SJSA1 (cell line): ENCODE measurements around the gene FHOD3. TPM values are rescaled to one million over a fixed set of nuclear protein-coding genes. Genes with fewer than 3 reads are reported as not detected.

Experiments used
- DNase-seq, 2 experiments: peaks; one replicate each; pipeline ENCODE4 v3.0.0-alpha.2; 2015 to 2020; ENCODE audit warnings: low spot score in 2 of 2, low read depth in 1 of 2
- H3K27ac ChIP-seq: fragments of 250-450 bp; sonication (Bioruptor Pico); 2 replicates; pipeline ENCODE4 v1.5.1; 2020; ENCODE audit warnings: mild to moderate bottlenecking, moderate library complexity
- H3K27me3 ChIP-seq: fragments of 250-450 bp; sonication (Bioruptor Pico); replicated peaks from 2 replicates; pipeline ENCODE4 v1.5.1; 2020; ENCODE audit warnings: mild to moderate bottlenecking, moderate library complexity
- H3K36me3 ChIP-seq: fragments of 250-450 bp; sonication (Bioruptor Pico); 2 replicates; pipeline ENCODE4 v1.5.1; 2020; ENCODE audit warnings: mild to moderate bottlenecking
- H3K4me1 ChIP-seq: fragments of 250-450 bp; sonication (Bioruptor Pico); replicated peaks from 2 replicates; pipeline ENCODE4 v1.6.1; 2021; ENCODE audit warnings: mild to moderate bottlenecking
- H3K4me3 ChIP-seq: fragments of 250-450 bp; sonication (Bioruptor Pico); 2 replicates; pipeline ENCODE4 v1.5.1; 2020; ENCODE audit warnings: mild to moderate bottlenecking
- H3K9me3 ChIP-seq: fragments of 250-450 bp; sonication (Bioruptor Pico); replicated peaks from 2 replicates; pipeline ENCODE4 v1.5.1; 2020; ENCODE audit warnings: mild to moderate bottlenecking
- total RNA-seq: library from RNA; depleted of rRNA; stranded (reverse); fragments of >200 nt; shearing (Covaris generic); gene quantifications from 2 replicates; pipeline ENCODE4 v1.2.3, GENCODE V29; 2014

FHOD3 gene
- total RNA-seq, 1 experiment from 2014 or later: 0.53 TPM

DNA sequence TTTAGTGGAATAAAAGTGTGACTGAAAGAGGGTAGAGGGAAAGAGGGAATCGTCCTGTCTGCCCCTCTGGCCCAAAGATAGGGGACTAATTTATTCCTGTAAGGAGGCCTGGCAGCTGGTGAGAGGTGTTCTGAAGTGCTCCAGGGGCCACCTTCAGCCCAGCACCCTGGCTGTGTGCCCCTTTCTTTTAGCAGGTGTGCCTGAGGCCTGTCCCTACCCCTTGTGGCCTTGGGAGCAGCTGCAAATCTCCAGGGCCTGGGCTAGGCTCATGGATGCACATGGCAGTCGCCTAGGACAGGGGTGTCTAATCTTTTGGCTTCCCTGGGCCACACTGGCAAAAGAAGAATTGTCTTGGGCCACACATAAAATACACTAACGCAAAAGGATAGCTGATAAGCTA lies 37.3 kb downstream of the FHOD3 start:
- Histone ChIP-seq H3K4me3 (no peak overlapping the region), H3K4me1 (no peaks in the 10 kb centered on the region), H3K27ac (no peak overlapping the region), H3K36me3 (no peaks in the 10 kb centered on the region), H3K27me3 (no peaks in the 10 kb centered on the region), H3K9me3 (no peaks in the 10 kb centered on the region)
- no peak for DNase-seq

- no peaks in the 10 kb centered on the region for H3K9me3 ChIP-seq
- H3K4me1 ChIP-seq: no peaks in the 10 kb centered on the region
- H3K27ac ChIP-seq: no peak overlapping the region
- no peaks in the 10 kb centered on the region for H3K36me3 ChIP-seq
- no peak overlapping the region for H3K4me3 ChIP-seq
- DNase-seq: no peak
- no peaks in the 10 kb centered on the region for H3K27me3 ChIP-seq
These were observed 38.2 kb downstream of the FHOD3 start for GRCh38 chr18:36335476-36336279.

DNA sequence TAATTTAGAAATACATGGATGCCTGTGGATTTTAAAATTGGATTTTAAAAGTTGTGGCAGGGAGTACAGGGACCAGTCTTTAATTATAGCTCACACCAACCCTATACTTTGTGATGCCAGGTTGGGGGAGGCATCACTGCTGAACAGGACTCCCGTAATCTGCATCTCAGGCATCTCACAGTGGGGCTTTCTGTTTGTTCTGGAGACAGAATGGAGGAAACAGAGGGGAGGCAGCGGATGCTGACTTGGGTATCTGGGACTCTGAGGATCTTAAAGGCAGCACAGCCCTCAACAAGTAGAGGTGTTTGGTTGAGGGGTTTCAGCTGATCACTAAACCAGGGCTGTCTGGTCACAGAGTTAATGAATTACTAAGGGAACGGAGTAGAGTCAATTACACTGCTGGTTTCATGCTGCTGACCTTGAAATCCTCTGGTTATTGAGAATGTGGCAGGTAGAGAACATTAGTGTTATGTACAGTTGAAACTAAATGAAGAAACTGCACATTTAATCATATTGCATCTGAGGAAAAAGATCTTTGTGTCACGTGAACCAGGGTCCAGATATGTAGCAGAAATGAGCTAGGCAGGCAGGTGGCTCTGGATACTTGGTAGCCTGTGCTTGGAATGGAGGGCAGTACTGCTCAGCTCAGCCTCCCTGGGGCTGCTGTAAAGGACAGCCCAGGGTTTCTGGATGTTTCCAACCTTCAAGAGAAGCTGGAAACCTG lies 40.3 kb downstream of the FHOD3 start:
- Histone ChIP-seq H3K27ac (no peak overlapping the region), H3K27me3 (no peaks in the 10 kb centered on the region), H3K9me3 (no peaks in the 10 kb centered on the region), H3K36me3 (no peaks in the 10 kb centered on the region), H3K4me3 (no peak overlapping the region), H3K4me1 (no peaks in the 10 kb centered on the region)
- no peak for DNase-seq

DNA sequence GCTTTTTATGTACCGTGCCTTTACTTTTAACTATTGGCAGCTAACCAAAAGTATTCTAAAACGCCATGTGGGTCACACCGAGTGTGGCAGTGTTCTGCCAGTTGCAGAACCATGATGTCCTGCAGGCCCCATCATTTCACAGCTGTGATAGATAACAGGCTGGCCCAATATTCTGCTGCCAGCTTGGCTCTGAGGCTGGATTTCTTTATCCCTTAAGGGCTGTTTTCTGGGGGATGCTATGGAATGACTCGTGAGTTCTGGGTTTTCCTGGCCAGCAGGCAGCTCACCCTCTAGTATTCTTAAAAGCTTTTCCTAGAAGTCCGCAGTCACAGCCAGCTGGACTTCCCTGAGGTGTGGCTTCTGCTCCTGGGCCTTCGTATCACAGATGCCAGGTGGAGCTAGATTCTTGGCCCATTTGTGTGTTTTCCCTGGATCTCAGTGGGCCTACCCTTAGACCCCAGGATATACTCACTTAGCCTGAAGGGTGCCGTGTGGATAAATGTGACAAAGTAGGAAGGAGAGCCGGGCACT lies 41.0 kb downstream of the FHOD3 start:
- DNase-seq: no peak

DNA sequence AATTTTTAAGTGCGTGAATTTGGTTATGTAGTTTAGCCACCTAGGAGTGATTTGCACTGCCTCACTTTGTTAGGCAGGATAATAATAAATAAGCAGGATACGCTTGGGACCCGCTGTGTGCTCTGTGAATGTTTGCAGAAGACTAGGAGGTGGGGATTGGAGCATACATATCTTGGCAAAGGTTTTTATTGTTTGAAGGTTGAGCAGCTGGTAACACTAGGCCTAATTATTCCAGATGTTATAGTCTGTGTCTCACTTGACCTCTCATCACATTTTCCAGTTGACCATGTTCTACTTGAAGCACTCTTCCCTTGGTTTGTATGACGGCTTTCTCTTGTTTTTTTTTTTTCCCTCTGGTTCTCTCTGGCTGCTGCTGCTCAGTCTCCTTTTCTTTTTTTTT lies 42.7 kb downstream of the FHOD3 start:
- H3K36me3 ChIP-seq: no peaks in the 10 kb centered on the region
- no peak overlapping the region for H3K4me3 ChIP-seq
- H3K27me3 ChIP-seq: no peaks in the 10 kb centered on the region
- H3K27ac ChIP-seq: no peak overlapping the region
- no peak for DNase-seq
- H3K4me1 ChIP-seq: no peaks in the 10 kb centered on the region
- no peaks in the 10 kb centered on the region for H3K9me3 ChIP-seq

More for the DNA sequence above, 41.0 kb downstream of the FHOD3 start:
- Histone ChIP-seq H3K4me1 (no peaks in the 10 kb centered on the region), H3K4me3 (no peak overlapping the region), H3K36me3 (no peaks in the 10 kb centered on the region), H3K9me3 (no peaks in the 10 kb centered on the region), H3K27me3 (no peaks in the 10 kb centered on the region), H3K27ac (no peak overlapping the region)

- H3K36me3 ChIP-seq: no peaks in the 10 kb centered on the region
- no peak overlapping the region for H3K4me3 ChIP-seq
- no peaks in the 10 kb centered on the region for H3K9me3 ChIP-seq
- H3K4me1 ChIP-seq: no peaks in the 10 kb centered on the region
- H3K27ac ChIP-seq: no peak overlapping the region
- DNase-seq: no peak
- H3K27me3 ChIP-seq: no peaks in the 10 kb centered on the region
These were observed 44.4 kb downstream of the FHOD3 start for GRCh38 chr18:36341944-36342343.

DNA sequence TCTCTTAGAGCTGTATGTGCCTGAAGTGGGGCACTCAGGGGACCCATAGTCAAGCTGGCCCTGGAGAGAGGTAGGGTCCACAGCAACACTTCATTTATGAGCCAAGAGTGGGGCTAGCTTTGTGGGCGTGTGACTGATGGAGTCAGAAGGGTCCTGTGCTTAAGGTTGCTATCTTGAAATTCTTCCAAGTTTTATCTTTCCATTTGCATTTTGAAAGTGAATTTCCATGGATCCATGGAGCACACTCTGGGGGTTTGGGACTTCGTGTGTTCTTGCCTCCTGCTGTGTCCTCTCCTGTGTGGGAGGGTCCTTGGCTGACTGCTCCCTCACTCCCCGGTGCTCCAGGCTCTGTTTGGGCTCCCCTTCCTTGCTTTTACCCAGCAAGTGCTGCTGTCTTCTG lies 50.8 kb downstream of the FHOD3 start:
- no peaks in the 10 kb centered on the region for H3K27me3 ChIP-seq
- no peak for DNase-seq
- H3K4me1 ChIP-seq: no peaks in the 10 kb centered on the region
- H3K9me3 ChIP-seq: no peaks in the 10 kb centered on the region
- H3K4me3 ChIP-seq: no peak overlapping the region
- H3K36me3 ChIP-seq: no peaks in the 10 kb centered on the region
- no peak overlapping the region for H3K27ac ChIP-seq

DNA sequence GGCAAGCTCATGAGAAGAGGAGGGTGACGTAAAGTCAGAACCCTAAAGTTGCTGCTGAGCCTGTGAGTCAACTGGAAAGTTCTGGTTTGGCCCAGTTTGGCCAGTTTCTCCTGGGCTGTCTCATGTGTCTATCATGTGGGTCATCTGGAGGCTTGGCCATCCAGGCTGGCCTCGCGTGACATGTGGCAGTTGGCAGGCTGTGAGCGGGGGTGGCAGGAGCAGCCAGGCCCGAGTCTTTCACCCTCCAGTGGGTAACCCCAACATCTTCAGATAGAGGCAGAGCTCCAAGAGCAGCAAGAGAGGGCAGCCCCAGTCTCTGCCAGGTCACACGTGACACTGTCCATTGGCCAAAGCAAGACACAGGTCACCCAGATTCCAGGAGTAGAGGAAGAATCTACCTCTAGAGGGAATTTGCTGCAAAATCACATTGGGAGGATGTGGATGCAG lies 51.5 kb downstream of the FHOD3 start:
- Histone ChIP-seq H3K36me3 (no peaks in the 10 kb centered on the region), H3K27me3 (no peaks in the 10 kb centered on the region), H3K4me3 (no peak overlapping the region), H3K4me1 (no peaks in the 10 kb centered on the region), H3K9me3 (no peaks in the 10 kb centered on the region), H3K27ac (no peak overlapping the region)
- DNase-seq: no peak

GRCh38 chr18:36349552-36349951 lies 52.0 kb downstream of the FHOD3 start:
- Histone ChIP-seq H3K27ac (no peak overlapping the region), H3K9me3 (no peaks in the 10 kb centered on the region), H3K36me3 (no peaks in the 10 kb centered on the region), H3K4me3 (no peak overlapping the region), H3K27me3 (no peaks in the 10 kb centered on the region), H3K4me1 (no peaks in the 10 kb centered on the region)
- DNase-seq: no peak

GRCh38 chr18:36350251-36350651 lies 52.7 kb downstream of the FHOD3 start:
- Histone ChIP-seq H3K36me3 (no peaks in the 10 kb centered on the region), H3K4me1 (no peaks in the 10 kb centered on the region), H3K27ac (no peak overlapping the region), H3K27me3 (no peaks in the 10 kb centered on the region), H3K9me3 (no peaks in the 10 kb centered on the region), H3K4me3 (no peak overlapping the region)
- DNase-seq: no peak

DNA sequence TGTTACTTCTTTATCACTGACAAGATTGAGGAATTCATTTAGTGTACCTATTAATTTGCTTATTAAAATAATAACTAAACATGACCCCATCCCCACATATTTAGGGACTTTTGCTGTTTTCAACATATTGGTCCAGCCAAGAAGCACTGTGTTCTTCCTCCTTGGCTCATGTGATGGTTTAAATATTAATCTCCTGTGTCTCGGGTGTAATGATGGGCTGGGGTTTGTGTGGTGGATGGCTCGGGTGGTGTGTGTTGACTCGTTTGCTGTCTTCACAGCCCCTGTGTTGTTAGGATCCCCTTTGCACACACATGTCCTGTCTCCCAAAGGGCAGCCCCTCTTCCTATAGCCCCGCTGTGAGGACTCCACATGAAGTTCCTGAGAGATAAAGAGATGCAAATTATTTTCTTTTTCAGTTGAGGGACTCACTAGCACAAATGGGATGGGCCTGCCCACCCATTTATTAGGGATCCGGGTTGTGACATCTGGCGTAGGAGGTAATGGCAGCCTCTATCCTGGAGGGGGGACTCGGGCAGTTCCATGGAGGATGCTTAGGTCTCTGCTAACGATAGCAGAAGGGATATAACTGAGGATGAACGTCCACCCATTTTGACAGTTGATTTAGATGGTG lies 53.4 kb downstream of the FHOD3 start:
- no peaks in the 10 kb centered on the region for H3K9me3 ChIP-seq
- H3K4me1 ChIP-seq: no peaks in the 10 kb centered on the region
- no peak overlapping the region for H3K4me3 ChIP-seq
- no peaks in the 10 kb centered on the region for H3K36me3 ChIP-seq
- H3K27ac ChIP-seq: no peak overlapping the region
- DNase-seq: no peak
- no peaks in the 10 kb centered on the region for H3K27me3 ChIP-seq

DNA sequence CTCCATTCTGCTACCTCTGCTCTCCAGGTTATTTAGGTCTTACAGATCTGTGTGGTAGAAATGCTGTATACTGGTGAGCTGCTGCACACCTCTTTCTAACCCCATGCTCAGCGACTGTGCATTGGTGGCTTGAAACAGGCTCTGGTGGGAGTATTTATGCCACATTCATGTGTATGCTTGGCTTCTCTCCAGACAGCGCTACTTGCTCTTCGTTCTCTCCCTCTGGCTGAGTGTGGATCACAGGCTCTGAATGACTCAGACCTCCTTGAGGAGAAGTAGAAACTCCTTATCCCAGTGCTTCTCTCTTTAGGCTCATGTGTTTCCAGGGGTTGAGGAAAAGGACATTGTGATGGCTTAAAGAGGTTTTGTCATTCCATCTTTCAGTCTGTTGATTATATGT lies 54.9 kb downstream of the FHOD3 start:
- no peak overlapping the region for H3K27ac ChIP-seq
- H3K9me3 ChIP-seq: no peaks in the 10 kb centered on the region
- H3K4me1 ChIP-seq: no peaks in the 10 kb centered on the region
- no peak for DNase-seq
- no peaks in the 10 kb centered on the region for H3K27me3 ChIP-seq
- no peaks in the 10 kb centered on the region for H3K36me3 ChIP-seq
- no peak overlapping the region for H3K4me3 ChIP-seq

GRCh38 chr18:36354989-36355388 lies 57.5 kb downstream of the FHOD3 start:
- no peak for DNase-seq
- Histone ChIP-seq H3K36me3 (no peaks in the 10 kb centered on the region), H3K4me1 (no peaks in the 10 kb centered on the region), H3K27me3 (no peaks in the 10 kb centered on the region), H3K27ac (no peak overlapping the region), H3K9me3 (no peaks in the 10 kb centered on the region), H3K4me3 (no peak overlapping the region)

DNA sequence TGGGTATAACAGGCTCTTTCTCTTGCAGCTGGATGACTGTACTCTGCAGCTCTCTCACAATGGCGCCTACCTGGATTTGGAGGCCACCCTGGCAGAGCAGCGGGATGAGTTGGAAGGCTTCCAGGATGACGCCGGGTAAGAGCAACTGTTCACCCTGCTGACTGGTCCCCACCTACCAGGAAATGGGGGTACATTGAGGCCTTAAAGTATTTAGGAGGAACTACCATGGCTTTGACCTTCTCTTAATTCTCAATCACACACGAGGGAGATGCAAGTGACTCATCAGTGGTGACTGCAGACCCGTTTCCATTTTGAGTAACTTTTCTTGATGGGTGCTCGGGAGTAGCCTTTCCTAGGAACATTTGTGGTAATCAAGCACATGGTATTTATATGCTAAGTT lies 58.0 kb downstream of the FHOD3 start:
- no peaks in the 10 kb centered on the region for H3K36me3 ChIP-seq
- no peak overlapping the region for H3K27ac ChIP-seq
- no peaks in the 10 kb centered on the region for H3K4me1 ChIP-seq
- no peaks in the 10 kb centered on the region for H3K9me3 ChIP-seq
- no peaks in the 10 kb centered on the region for H3K27me3 ChIP-seq
- DNase-seq: no peak
- H3K4me3 ChIP-seq: no peak overlapping the region
